ENCODE measurements around the gene YWHAB. TPM values are rescaled to one million over a fixed set of nuclear protein-coding genes. Genes with fewer than 3 reads are reported as not detected.

YWHAB gene
- total RNA-seq, 3 donors from 2014 or later = 196 to 265 (median 251) TPM

GRCh38 chr20:44928595-44928994 is 43.1 kb downstream of the YWHAB start:
- intact Hi-C loops (cut with DNase I, micrococcal nuclease) = no loop called here
- TF ChIP-seq, protein P1, sequence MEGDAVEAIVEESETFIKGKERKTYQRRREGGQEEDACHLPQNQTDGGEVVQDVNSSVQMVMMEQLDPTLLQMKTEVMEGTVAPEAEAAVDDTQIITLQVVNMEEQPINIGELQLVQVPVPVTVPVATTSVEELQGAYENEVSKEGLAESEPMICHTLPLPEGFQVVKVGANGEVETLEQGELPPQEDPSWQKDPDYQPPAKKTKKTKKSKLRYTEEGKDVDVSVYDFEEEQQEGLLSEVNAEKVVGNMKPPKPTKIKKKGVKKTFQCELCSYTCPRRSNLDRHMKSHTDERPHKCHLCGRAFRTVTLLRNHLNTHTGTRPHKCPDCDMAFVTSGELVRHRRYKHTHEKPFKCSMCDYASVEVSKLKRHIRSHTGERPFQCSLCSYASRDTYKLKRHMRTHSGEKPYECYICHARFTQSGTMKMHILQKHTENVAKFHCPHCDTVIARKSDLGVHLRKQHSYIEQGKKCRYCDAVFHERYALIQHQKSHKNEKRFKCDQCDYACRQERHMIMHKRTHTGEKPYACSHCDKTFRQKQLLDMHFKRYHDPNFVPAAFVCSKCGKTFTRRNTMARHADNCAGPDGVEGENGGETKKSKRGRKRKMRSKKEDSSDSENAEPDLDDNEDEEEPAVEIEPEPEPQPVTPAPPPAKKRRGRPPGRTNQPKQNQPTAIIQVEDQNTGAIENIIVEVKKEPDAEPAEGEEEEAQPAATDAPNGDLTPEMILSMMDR (IDR thresholded peaks at IDR 0.05) = no peak
- ATAC-seq (no peak), DNase-seq (no peak)
- Histone ChIP-seq H3K4me1 (ENCODE audit: low read depth) (no peaks in the 10 kb centered on the region), H3K36me3 (ENCODE audit: low read depth) (no peaks in the 10 kb centered on the region), H3K4me3 (no peak overlapping the region), H3K9me3 (no peaks in the 10 kb centered on the region)

DNA sequence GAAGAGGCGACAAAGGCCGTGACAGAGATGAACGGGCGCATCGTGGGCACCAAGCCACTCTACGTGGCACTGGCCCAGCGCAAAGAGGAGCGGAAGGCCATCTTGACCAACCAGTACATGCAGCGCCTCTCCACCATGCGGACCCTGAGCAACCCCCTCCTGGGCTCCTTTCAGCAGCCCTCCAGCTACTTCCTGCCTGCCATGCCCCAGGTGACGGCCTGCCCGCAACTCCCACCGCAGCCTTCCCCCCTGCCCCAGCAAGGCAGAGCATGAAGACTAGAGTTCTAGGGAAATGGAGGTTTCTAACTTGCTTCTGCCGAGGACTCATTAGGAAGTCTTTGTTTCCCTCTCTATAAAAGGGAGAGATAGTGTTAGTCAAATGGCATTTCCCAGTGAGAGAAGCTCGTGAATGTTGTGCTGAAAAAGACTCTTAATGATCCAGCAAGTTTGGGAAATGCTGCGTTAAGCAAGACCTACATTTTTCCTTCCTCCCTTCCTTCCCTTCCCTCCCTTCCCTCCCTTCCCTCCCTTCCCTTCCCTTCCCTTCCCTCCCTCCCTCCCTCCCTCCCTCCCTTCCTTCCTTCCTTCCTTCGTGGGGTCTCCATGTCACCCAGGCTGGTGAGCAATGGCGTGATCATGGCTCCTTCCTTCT is 45.1 kb downstream of the YWHAB start:
- Histone ChIP-seq H3K9me3 (no peaks in the 10 kb centered on the region), H3K36me3 (ENCODE audit: low read depth) (no peaks in the 10 kb centered on the region), H3K4me3 (no peak overlapping the region), H3K4me1 (ENCODE audit: low read depth) (no peaks in the 10 kb centered on the region)
- TF ChIP-seq, protein P1 (IDR thresholded peaks at IDR 0.05) = no peak
- DNase-seq = no peak
- no peak for ATAC-seq
- intact Hi-C loops (cut with DNase I, micrococcal nuclease) = no loop called here

- intact Hi-C loops (cut with DNase I, micrococcal nuclease) = no loop called here
- Histone ChIP-seq H3K9me3 (no peaks in the 10 kb centered on the region), H3K36me3 (ENCODE audit: low read depth) (no peaks in the 10 kb centered on the region), H3K4me1 (ENCODE audit: low read depth) (no peaks in the 10 kb centered on the region), H3K4me3 (no peak overlapping the region)
- DNase-seq (no peak), ATAC-seq (no peak)
- TF ChIP-seq, protein P1 (IDR thresholded peaks at IDR 0.05) = no peak
Measured at GRCh38 chr20:44931911-44932310, 46.4 kb downstream of the YWHAB start.

- Histone ChIP-seq H3K4me3 (no peak overlapping the region), H3K9me3 (no peaks in the 10 kb centered on the region), H3K4me1 (ENCODE audit: low read depth) (no peaks in the 10 kb centered on the region), H3K36me3 (ENCODE audit: low read depth) (no peaks in the 10 kb centered on the region)
- DNase-seq (no peak), ATAC-seq (no peak)
- TF ChIP-seq, protein P1 (IDR thresholded peaks at IDR 0.05) = no peak
- intact Hi-C loops (cut with DNase I, micrococcal nuclease) = no loop called here
Measured at GRCh38 chr20:44932916-44933315, 47.4 kb downstream of the YWHAB start.

DNA sequence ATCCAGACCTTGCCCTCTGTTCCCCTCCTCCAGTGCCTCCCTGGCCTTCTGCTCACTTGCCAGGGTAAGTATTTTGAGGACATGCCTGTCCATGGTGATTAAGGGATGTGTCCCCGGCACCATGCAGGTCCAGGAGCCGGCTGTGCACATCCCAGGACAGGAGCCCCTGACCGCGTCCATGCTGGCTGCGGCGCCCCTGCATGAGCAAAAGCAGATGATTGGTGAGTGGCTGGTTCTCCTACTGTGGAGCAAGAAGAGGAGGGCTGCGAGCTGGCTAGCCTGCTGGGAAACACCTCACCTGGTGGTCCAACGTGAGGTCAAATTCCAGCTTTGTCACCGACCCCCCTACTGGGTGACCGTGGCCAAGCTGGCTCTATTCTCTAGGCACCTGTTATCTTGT is 51.0 kb downstream of the YWHAB start:
- Histone ChIP-seq H3K4me3 (no peak overlapping the region), H3K36me3 (ENCODE audit: low read depth) (peaks cover under 1% of the 10 kb centered on the region), H3K4me1 (ENCODE audit: low read depth) (no peaks in the 10 kb centered on the region), H3K9me3 (no peaks in the 10 kb centered on the region)
- TF ChIP-seq, protein P1 (IDR thresholded peaks at IDR 0.05) = no peak
- intact Hi-C loops (cut with DNase I, micrococcal nuclease) = no loop called here
- no peak for DNase-seq
- ATAC-seq = no peak

DNA sequence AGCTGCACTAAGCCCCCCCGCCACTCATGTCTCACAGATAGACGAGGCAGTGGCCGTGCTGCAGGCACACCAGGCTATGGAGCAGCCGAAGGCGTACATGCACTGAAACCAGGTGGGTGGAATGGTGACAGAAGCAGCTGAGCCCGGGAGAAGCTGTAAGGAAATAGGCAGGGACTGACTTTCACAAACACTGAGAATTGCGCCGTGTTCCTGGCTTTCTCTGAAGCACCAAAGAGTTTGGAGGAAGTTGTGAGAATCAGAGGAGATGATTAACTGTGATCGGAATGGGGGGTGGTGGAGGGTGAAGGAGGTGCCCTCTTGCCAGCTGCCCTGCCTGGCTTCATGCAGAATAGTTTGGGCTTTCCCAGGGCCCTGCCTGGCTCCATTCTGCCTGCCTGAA is 53.1 kb downstream of the YWHAB start:
- no peaks in the 10 kb centered on the region for H3K4me1 ChIP-seq (ENCODE audit: low read depth)
- H3K36me3 ChIP-seq (ENCODE audit: low read depth) = peaks cover 7% of the 10 kb centered on the region
- ATAC-seq (no peak), DNase-seq (no peak)
- H3K9me3 ChIP-seq = no peaks in the 10 kb centered on the region
- intact Hi-C loops (cut with DNase I, micrococcal nuclease) = no loop called here
- no peak overlapping the region for H3K4me3 ChIP-seq
- TF ChIP-seq, protein P1 (IDR thresholded peaks at IDR 0.05) = no peak
